RWPE1 (cell line): ENCODE results near the gene DISC1.
"Not testable (repeated sequence)": the region's sequence is repeated elsewhere in the genome, so short reads cannot be mapped to it uniquely, and the experiment has no call there.

Experiments
- CTCF ChIA-PET: fragments of 350-600 bp; sonication (Branson Sonifier 250); formaldehyde crosslinking; extraction: SDS; loops from one replicate; lab custom pipeline; 2021; lab: Yijun Ruan, JAX
- POLR2A ChIA-PET: fragments of 400-600 bp; formaldehyde crosslinking; extraction: SDS; loops from one replicate; lab custom pipeline; 2020; ENCODE audit warnings: antibody characterized with exemption; ENCODE audit not compliant: low non-redundant PET; lab: Yijun Ruan, JAX
- DNase-seq: peaks from one replicate; pipeline ENCODE4 v3.0.0; 2012; ENCODE audit warnings: low spot score
- H3K27ac ChIP-seq: fragments of 450-650 bp; 2 replicates; pipeline ENCODE4 v1.5.1; 2017
- TF ChIP-seq, protein P1 (sequence below): fragments of 450-650 bp; conservative IDR thresholded peaks from 2 replicates; pipeline ENCODE4 v1.5.1; 2017; ENCODE audit warnings: low read depth, mild to moderate bottlenecking

The DISC1 gene

GRCh38 chr1:231724041-231724440 lies 97.5 kb downstream of the DISC1 start:
- no peak overlapping the region for H3K27ac ChIP-seq
- no peak for DNase-seq
- CTCF ChIA-PET = interaction anchor here (0.6 kb wide), 1 partner anchor 121 kb away, joined by 4 read pairs; no protein-coding TSS in a partner anchor
- TF ChIP-seq, protein P1, sequence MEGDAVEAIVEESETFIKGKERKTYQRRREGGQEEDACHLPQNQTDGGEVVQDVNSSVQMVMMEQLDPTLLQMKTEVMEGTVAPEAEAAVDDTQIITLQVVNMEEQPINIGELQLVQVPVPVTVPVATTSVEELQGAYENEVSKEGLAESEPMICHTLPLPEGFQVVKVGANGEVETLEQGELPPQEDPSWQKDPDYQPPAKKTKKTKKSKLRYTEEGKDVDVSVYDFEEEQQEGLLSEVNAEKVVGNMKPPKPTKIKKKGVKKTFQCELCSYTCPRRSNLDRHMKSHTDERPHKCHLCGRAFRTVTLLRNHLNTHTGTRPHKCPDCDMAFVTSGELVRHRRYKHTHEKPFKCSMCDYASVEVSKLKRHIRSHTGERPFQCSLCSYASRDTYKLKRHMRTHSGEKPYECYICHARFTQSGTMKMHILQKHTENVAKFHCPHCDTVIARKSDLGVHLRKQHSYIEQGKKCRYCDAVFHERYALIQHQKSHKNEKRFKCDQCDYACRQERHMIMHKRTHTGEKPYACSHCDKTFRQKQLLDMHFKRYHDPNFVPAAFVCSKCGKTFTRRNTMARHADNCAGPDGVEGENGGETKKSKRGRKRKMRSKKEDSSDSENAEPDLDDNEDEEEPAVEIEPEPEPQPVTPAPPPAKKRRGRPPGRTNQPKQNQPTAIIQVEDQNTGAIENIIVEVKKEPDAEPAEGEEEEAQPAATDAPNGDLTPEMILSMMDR = no peak
- POLR2A ChIA-PET = no interaction called here

DNA sequence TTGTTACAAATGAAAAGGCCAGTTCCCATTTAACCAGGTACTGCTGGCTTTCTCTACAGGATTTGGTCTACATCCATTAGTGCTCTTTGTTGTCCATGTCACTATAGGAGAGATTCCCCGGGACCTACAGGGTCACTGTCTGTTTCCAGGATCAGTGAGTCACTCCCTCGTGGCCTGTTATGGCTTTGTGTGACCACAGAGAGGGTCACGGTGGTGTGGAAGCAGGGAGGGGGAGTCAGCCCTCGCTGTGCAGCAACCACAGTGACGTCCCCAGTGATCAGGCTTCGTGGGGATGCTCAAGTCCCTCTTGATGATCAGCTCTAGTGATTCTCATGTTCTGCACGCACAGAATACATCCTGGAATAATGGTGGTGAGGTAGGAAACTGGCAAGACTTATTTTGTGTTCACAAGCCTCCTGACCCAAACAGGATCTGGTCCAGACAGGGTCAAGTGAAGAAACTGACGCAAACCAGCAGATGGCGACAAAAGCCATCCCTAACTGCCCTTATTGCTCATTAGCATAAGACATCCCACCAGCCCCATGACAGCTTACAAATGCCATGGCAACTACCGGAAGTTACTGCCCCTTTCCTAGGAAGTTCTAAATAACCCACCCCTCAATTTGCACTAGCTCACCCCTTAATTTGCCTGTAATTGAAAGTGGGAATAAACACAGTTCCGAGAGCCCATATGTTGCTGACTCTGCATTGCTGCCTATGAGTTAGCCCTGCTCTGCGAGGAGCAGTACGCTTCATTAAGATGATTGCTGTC lies 98.5 kb downstream of the DISC1 start:
- CTCF ChIA-PET = interaction anchor here (1.2 kb wide), 2 partner anchors 551 to 904 kb away, joined by 3 to 4 read pairs; no protein-coding TSS in a partner anchor
- DNase-seq = peak; percentile 42
- POLR2A ChIA-PET = no interaction called here
- TF ChIP-seq, protein P1 = peak; percentile 56
- H3K27ac ChIP-seq = no peak overlapping the region

- ChIA-PET POLR2A (no interaction called here), CTCF (interaction anchor here (0.6 kb wide), 1 partner anchor 1065 kb away, joined by 4 read pairs; no protein-coding TSS in a partner anchor)
- H3K27ac ChIP-seq = no peak overlapping the region
- no peak for DNase-seq
- TF ChIP-seq, protein P1 = no peak
These were observed 100.6 kb downstream of the DISC1 start for GRCh38 chr1:231727171-231727570.

DNA sequence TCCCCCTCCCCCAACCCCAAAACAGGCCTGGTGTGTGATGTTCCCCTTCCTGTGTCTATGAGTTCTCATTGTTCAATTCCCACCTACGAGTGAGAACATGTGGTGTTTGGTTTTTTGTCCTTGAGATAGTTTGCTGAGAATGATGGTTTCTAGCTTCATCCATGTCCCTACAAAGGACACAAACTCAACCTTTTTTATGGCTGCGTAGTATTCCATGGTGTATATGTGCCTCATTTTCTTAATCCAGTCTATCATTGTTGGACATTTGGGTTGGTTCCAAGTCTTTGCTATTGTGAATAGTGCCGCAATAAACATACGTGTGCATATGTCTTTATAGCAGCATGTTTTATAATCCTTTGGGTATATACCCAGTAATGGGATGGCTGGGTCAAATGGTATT lies 102.4 kb downstream of the DISC1 start:
- DNase-seq, POLR2A ChIA-PET, CTCF ChIA-PET, H3K27ac ChIP-seq: not testable (repeated sequence)

DNA sequence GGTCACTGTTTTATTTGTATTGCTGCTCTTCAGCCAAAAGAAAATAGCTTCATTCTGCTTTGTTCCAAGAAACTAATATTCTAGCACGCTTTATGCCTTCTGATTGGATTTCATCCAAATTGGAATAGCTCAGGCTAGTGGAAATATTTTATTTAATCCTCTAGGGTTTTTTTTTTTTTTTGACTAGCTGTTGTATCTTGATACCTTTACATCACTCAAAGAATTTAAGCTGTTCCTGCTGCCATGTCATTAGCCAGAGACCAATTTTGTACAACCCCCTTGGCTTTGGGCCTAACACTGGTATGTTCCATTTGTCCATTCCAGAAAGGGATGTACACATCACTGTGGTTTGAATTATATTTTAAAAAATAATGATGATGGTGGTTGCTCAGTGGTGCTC lies 103.0 kb downstream of the DISC1 start:
- ChIA-PET POLR2A (no interaction called here), CTCF (interaction anchor here (0.6 kb wide), 1 partner anchor 71 kb away, joined by 4 read pairs; no protein-coding TSS in a partner anchor)
- no peak overlapping the region for H3K27ac ChIP-seq
- DNase-seq = no peak
- TF ChIP-seq, protein P1 = no peak

- POLR2A ChIA-PET = no interaction called here
- H3K27ac ChIP-seq = no peak overlapping the region
- CTCF ChIA-PET = interaction anchor here (0.7 kb wide), 1 partner anchor 113 kb away, joined by 7 read pairs; no protein-coding TSS in a partner anchor
- DNase-seq = no peak
- TF ChIP-seq, protein P1 = no peak
These were observed 104.7 kb downstream of the DISC1 start for GRCh38 chr1:231731268-231731667.

GRCh38 chr1:231733063-231733462 lies 106.5 kb downstream of the DISC1 start:
- CTCF ChIA-PET = no interaction called here
- DNase-seq = no peak

More at GRCh38 chr1:231733063-231733462, 106.5 kb downstream of the DISC1 start:
- TF ChIP-seq, protein P1 = no peak
- no peak overlapping the region for H3K27ac ChIP-seq
- POLR2A ChIA-PET = no interaction called here
